GM18499 (cell line): ENCODE measurements around the gene BCL7A.

Source experiments
- ATAC-seq: cut with Tn5 transposase; IDR thresholded peaks from one replicate; pipeline ENCODE4 v1.9.1; 2021; ENCODE audit warnings: moderate number of reproducible peaks; ENCODE audit not compliant: insufficient read depth, unreplicated experiment

BCL7A gene

GRCh38 chr12:122072031-122072970, 50.6 kb downstream of the BCL7A start:
- ATAC-seq: no peak

GRCh38 chr12:122073815-122074214, 52.1 kb downstream of the BCL7A start:
- ATAC-seq: no peak

GRCh38 chr12:122076743-122077495, 55.2 kb downstream of the BCL7A start:
- no peak for ATAC-seq

- ATAC-seq: peak; percentile 39
Observed at GRCh38 chr12:122078141-122079032, 56.7 kb downstream of the BCL7A start, which contains the start of gene MLXIP. Gene MLXIP (plus strand): TSS chr12:122078756. CDS start chr12:122078854, 98 bp downstream.

- ATAC-seq: no peak
Observed at GRCh38 chr12:122079033-122079531, 57.4 kb downstream of the BCL7A start.

- ATAC-seq: no peak
Observed at GRCh38 chr12:122079532-122080081, 57.9 kb downstream of the BCL7A start.

GRCh38 chr12:122080149-122081082, 58.7 kb downstream of the BCL7A start:
- ATAC-seq: no peak

GRCh38 chr12:122081083-122081696, 59.5 kb downstream of the BCL7A start:
- ATAC-seq: no peak

- ATAC-seq: peak; percentile 38
Observed at GRCh38 chr12:122081697-122082221, 60.1 kb downstream of the BCL7A start.

GRCh38 chr12:122082621-122083356, 61.1 kb downstream of the BCL7A start:
- no peak for ATAC-seq

GRCh38 chr12:122084857-122085405, 63.2 kb downstream of the BCL7A start:
- no peak for ATAC-seq

GRCh38 chr12:122085591-122085990, 63.9 kb downstream of the BCL7A start:
- ATAC-seq: no peak

- ATAC-seq: no peak
Observed at GRCh38 chr12:122086116-122086515, 64.4 kb downstream of the BCL7A start.

GRCh38 chr12:122086641-122087285, 65.1 kb downstream of the BCL7A start:
- no peak for ATAC-seq

- no peak for ATAC-seq
Observed at GRCh38 chr12:122087431-122088178, 65.9 kb downstream of the BCL7A start.
